ENCODE data around the gene ZER1.
A peak's percentile ranks its signal among the peaks of the same experiment; 100 is the strongest.
"Not testable (repeated sequence)": the region's sequence is repeated elsewhere in the genome, so short reads cannot be mapped to it uniquely, and the experiment has no call there.

Gene ZER1

GRCh38 chr9:128771745-128772519 lies at the start of gene ZER1:
ZER1 (minus strand) TSS chr9:128771927; CDS start chr9:128755565, 16,362 bp downstream.
- no peak for FAIRE-seq
- DNase-seq (ENCODE audit: insufficient read length, low spot score), result peak; percentile 86

DNA sequence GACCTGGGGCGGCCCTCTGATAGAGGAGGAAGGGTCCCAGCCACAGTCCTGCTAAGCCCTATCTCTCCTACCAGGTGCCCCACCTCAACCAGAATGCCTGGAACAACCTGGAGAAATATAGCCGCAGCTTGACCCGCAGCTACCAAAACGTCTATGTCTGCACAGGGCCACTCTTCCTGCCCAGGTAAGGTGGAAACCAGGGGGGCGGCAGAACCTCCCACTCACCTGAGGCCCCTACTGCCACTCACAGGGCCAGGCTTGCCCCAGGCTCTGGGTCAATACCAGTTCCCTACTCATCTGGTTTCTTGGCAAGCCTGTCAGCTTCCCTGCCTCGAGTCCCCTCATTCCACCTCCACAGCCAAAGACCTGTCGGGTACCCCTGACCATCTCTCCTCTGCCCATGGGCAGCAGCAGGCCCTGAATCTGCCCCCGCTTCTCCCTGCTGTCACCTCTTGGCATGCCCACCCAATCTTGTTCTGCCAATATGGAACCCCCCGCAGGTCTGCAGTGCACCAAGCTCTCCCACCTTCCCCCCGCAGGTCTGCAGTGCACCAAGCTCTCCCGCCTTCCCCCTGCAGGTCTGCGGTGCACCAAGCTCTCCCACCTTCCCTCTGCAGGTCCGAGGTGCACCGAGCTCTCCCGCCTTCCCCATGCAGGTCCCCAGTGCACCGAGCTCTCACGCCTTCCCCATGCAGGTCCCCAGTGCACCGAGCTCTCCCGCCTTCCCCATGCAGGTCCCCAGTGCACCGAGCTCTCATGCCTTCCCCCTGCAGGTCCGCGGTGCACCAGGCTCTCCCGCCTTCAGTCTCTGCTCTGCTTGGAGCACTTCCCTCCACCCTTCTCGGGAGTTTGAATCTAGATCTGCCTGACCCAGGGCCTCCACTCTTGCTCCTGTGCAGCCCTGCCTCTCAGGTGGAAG lies 49.2 kb upstream of the ZER1 start:
- FAIRE-seq (no peak), DNase-seq (ENCODE audit: insufficient read length, low spot score) (no peak)

DNA sequence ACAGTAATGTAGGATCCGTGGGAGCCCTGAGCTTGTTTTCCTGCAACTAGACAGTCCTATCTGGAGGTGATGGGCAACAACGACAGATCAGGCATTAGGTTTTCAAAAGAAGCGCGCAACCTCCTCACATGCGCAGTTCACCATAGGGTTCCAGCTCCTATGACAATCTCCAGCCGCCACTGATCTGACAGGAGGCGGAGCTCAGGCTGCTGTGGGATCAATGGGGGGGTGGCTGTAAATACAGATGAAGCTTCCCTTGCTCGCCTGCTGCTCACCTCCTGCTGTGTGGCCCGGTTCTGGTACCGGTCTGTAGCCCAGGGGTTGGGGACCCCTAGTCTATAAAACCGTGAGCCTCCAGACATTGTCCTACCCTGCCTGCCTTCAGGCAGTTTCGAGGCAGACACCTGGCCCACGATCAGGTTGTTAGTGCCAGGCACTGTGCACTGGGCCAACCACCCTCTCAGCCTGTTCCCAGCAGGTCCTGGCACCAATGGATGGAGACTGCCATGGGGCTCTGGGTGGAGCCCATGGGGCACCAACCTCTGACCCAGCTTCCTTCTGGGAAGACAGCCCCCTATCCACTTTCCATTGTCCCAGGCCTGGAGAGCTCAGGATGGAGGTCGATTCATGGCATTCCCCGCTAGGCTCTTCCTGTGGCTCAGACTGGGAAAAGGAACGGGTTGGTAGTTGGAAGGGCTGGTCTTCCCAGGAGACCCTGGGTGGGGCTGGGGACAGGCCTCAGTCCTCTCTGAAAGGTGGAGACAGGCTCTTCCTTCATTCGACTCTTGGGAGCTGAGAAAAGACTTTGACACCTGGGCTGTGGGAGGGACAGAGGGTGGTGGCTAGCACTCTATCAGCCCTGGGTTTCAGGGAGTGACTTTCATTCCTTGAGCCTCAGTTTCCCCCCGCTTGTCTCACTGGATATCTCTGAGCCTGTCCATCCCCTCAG lies 48.3 kb upstream of the ZER1 start:
- DNase-seq (ENCODE audit: insufficient read length, low spot score) (no peak), FAIRE-seq (no peak)

DNA sequence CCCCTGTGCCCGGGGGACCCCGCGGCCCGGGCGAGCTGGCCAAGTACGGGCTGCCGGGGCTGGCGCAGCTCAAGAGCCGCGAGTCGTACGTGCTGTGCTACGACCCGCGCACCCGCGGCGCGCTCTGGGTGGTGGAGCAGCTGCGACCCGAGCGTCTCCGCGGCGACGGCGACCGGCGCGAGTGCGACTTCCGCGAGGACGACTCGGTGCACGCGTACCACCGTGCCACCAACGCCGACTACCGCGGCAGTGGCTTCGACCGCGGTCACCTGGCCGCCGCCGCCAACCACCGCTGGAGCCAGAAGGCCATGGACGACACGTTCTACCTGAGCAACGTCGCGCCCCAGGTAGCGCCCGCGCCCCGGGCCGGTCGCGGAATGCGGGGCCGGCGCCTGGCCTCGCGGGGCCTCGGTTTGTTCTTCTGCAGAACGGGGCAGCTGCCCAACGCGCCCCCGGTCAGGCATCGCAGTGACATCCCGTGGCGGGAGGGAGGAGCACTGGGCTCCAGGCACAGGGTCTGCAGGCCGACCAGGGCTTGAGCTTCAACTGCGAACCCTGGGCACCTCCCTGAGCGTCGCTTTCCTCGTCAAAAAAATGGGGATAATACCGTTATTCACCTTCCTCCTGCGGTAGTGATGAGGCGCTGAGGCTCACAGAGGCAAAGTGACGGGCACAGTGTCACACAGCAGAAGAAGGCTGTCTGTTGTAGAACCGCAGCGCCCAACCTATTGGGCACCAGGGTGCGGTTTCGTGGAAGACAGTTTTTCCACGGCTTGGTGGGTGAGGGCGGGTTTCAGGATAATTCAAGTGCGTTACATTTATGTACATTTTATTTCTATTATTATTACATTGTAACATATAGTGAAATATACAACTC lies 47.4 kb upstream of the ZER1 start:
- FAIRE-seq, result no peak
- DNase-seq (ENCODE audit: insufficient read length, low spot score), result no peak

DNA sequence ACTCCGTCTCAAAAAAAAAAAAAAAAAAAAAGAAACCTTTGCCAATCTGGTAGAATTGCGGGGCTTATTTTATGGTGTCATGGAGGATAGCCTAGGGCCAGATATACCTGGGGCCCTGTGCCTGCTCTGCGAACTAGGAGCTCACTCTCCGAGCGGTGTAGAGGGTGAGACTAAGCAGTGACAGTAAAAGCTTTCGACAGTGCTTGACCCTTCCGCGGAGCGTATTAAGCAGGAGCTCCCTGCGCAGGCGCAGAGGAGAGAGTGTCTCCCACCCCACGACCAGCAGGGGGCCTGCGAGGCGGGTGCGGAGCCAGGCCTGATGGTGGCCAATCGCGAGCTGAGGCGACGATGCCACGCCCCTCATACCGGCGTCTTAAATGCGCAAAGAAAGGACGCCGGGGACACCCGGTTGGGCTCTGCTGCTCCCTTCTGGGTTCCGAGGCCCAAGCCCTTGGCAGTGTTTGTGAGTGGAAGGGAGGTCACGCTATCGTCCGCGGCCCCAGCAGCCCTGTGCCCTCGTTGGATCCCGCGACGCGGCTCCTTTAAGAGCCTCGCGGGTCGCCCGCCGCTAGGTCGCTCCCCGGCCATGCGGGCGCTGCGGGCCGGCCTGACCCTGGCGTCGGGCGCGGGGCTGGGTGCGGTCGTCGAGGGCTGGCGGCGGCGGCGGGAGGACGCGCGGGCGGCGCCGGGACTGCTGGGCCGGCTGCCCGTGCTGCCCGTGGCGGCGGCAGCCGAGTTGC lies 46.5 kb upstream of the ZER1 start, which contains the start of gene ENDOG:
TSS of gene ENDOG (plus strand) at position 402 of the 740 bp plus-strand sequence. CDS start at position 587, 185 bp downstream.
- FAIRE-seq, result peak; percentile 71
- peak; percentile 99 for DNase-seq (ENCODE audit: insufficient read length, low spot score)

DNA sequence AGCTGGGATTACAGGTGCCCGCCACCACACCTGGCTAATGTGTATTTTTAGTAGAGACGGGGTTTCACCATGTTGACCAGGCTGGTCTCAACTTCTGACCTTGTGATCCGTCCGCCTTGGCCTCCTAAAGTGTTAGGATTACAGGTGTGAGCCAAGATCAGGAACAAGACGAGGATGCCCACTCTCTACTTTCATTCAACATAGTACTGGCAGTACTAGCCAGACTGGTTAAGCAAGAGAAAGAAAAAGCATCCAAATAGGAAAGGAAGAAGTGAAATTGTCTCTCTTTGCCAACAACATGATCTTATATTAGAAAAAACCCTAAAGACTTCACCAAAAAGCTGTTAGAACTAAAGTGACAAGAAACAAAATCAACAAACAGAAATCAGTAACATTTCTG lies 39.1 kb upstream of the ZER1 start:
- no peak for DNase-seq (ENCODE audit: insufficient read length, low spot score)
- no peak for FAIRE-seq

DNA sequence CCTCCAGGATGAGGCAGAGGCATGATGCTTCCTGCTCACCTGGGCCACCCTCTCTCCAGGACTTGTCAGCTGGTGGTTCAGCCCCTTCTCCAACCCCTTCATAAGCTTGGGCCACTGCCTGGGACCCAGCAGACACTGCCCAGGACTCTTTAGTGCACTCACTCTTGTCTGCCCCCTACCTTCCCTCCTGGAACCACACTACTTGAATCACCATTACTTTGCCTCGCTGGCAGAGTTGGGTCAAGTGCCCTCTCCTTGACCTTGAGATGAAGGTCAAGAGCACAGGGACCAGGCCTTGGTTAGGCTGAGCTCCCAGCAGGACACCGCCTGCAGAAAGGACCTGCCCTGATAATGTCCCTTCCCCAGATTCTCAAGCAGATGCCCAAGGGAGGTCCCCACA lies 38.1 kb upstream of the ZER1 start:
- no peak for DNase-seq (ENCODE audit: insufficient read length, low spot score)
- FAIRE-seq, result no peak

DNA sequence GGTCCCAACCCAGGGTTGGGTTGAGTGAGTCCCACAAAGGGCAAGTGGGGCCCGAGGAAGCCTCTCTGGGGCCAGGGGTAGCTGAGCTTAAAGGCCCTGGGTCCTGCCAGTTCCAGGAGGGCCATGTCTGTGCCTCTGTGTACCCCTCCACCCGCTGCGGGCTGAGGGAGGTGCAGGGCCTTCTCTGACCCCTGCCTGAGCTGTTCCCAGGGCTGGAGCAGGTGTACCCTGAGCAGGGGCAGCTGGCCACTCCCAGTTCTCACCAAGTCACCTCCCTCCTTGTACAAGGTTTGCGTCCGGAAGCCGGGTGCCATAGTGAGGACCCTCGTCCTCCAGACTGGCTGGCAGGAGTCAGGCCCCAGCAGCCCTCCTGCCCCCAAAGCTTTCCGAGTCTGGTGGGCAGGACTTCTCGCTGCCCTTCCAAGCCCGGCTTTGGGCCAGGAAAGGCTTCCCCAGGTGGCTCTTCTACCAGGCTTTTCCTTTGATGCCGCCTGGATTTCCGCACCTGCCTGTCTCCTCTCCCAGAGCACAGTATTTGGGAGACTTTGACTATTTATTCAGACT lies 37.4 kb upstream of the ZER1 start:
- no peak for FAIRE-seq
- DNase-seq (ENCODE audit: insufficient read length, low spot score), result no peak

GRCh38 chr9:128808543-128808942 lies 36.8 kb upstream of the ZER1 start:
- no peak for FAIRE-seq
- DNase-seq (ENCODE audit: insufficient read length, low spot score), result no peak

DNA sequence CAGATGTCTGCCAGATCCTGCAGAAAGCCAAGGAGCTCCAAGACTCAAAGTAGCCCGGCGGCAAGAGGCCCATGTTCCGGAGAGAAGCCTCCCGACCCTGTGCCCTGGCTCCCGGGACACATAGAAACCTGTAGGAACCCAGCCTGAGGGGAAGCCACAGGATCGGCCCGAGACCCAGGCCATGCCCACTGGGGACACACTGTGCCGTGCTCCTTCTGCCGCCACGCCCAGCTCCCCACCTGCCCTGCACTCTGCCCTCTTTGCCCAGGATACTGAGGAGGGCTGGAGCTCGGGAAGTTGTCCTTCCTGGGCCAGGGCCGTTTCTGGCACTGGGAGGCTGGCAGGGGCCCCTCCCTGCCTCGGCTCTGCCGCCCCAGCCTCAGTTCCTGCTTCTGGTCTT lies 36.1 kb upstream of the ZER1 start:
- FAIRE-seq, result no peak
- no peak for DNase-seq (ENCODE audit: insufficient read length, low spot score)

GRCh38 chr9:128805661-128806060 lies 33.9 kb upstream of the ZER1 start:
- FAIRE-seq (no peak), DNase-seq (ENCODE audit: insufficient read length, low spot score) (no peak)

DNA sequence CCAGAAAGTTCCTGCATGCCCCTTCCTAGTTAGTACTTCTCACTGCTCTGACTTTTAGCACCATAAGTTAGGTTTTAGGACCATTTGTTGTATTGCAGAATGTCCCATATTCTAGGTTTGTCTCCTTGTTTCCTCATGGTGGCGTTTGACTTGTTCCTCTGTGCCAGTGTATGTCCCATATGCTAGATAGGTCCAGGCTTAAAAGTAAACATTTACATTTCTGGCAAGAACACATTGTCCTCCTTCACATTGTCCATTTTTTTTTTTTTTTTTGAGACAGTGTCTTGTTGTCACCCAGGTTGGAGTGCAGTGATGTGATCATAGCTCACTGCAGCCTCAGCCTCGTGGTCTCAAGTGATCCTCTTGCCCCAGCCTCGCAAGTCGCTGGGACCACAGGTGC lies 30.8 kb upstream of the ZER1 start:
- FAIRE-seq, result no peak
- DNase-seq (ENCODE audit: insufficient read length, low spot score), result no peak

DNA sequence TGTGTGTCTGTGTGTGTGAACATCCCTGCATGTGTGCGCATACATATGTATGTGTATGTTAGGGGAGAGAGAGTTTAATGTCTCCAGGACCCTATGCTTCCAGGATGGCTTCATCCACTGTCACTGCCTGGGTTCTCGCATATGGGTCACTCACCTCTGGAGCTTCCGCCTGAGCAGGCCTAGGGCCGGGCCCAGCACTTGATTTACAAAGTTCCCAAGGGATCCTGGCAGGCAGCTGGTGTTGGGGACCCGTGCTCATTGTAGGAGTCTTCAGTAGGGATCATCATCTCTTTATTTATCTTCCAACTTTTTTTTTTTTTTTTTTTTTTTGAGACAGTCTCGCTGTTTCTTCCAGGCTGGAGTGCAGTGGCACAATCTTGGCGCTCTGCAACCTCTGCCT lies 28.3 kb upstream of the ZER1 start:
- DNase-seq (ENCODE audit: insufficient read length, low spot score) (no peak), FAIRE-seq (no peak)

DNA sequence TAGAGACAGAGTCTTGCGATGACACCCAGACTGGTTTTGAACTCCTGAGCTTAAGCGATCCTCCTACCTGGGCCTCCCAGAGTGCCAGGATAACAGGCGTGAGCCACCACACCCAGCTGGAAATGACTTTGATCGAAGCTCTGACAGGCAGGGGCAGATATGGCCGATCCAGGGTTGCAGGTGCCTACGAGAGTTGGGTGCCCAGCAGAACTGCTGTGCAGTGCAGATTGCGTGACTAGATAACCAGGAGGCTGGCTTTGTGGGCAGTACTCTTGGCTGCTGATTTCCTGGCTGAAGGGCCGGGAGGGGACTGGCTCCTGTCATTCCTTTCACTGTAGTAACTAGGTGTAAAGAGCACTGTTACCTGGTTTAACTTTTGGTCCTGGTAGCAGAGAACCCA lies 27.2 kb upstream of the ZER1 start:
- DNase-seq (ENCODE audit: insufficient read length, low spot score) (no peak), FAIRE-seq (no peak)

DNA sequence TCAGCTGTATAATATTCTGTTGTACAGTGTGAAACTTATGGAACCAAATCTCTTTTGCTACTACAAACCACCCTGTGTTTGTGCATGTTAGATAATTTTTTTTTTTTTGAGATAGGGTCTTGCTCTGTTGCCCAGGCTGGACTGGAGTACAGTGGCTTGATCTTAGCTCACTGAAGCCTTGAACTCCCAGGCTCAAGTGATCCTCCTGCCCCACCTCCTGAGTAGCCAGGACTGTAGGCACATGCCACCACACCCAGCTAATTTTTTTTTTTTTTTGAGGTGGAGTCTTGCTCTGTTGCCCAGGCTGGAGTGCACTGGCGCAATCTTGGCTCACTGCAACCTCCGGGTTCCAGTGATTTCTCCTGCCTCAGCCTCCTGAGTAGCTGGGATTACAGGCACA lies 23.2 kb upstream of the ZER1 start:
- FAIRE-seq; DNase-seq (ENCODE audit: insufficient read length, low spot score): not testable (repeated sequence)

DNA sequence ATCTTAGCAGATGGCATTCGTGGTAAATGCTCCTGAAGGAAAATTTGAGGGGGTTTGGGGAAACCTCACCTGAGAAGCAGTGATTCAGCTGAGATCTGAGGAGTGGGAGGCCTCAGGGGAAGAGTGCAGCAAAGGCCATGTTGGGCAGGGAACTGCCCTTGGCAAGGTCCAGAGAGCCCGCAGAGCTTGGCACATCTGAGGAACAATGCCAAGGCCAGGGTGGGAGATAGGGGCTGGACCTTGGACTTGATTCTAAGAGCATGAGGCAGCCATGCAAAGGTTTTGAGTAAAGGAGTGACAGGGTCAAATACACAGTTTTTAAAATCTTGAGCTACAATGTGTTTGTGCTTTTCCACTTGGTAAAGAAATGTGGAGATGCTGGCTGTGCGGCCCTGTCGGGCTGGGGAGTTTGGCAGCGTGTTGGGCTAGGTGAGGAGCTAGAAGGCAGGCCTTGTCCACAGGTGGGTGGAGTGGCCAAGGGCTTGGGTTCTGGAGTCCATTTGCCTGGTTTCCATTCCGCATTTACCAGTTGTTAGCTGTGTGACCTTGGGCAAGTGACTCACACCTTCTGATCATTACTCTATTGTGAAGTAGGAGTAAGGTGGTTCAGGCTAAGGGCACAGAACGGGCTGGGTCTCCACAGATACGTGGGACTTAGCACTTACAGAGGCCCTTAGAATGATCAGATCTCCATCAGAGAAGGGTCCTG lies 21.4 kb upstream of the ZER1 start:
- DNase-seq (ENCODE audit: insufficient read length, low spot score), result no peak
- FAIRE-seq, result no peak

DNA sequence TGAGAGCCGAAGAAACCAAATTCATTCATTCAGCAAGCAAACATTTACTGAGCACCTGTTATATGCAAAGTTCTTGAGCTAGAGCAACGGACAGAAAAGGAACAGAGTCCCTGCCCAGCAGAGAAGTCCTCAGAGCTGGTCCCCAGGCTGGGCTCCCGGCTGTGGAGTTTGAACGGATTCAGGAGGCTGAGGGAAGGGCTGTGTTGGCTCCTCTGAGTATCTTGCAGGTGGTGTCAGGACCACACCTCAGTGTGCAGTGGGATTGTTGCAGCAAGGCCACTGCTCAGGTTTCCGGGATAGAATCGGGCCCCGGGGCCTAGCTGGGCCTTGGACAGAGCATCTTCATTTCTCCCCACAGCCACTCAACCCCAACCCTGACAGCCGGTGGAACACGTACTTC lies 20.4 kb upstream of the ZER1 start:
- FAIRE-seq (no peak), DNase-seq (ENCODE audit: insufficient read length, low spot score) (no peak)

- DNase-seq (ENCODE audit: insufficient read length, low spot score) (no peak), FAIRE-seq (no peak)
These were observed 18.8 kb upstream of the ZER1 start for GRCh38 chr9:128790536-128790935.

All from HTR-8/SVneo (cell line).